Measurements from ENCODE around the gene APOA4. TPM values are rescaled to one million over a fixed set of nuclear protein-coding genes. Genes with fewer than 3 reads are reported as not detected.

APOA4 gene
- total and polyA plus RNA-seq, 4 donors, result 0.89 to 382 (median 131) TPM

DNA sequence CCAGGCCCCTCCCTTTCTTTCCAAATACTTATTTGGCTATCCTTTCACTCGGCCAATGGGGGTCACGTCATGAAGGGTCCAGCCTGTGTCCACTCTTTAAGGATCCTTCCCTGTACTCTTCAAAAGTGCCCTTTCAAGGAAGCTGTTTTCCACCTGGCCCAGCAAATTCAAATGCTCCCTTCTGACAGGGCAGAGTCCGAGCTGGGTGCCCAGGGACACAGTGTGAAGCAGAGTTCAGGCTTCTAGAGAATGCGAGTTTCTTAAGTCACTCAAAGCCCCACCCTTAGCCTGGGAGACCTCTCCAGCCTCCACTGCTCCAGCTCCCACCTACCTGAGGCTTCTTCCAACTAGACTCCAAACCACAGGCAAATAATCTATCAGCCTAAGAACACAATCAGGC, 19.8 kb upstream of the APOA4 start:
- Histone ChIP-seq H3K27me3 (ENCODE audit: control insufficient read depth in 4 of 4, insufficient read depth in 4 of 4, low read length in 3 of 4) (no peaks in the 10 kb centered on the region), H3K36me3 (ENCODE audit: control insufficient read depth in 4 of 4, insufficient read depth in 3 of 4, low read depth in 1 of 4, low read length in 3 of 4) (peaks cover 5 to 40% (median 22%) of the 10 kb centered on the region in 4 donors), H3K9me3 (ENCODE audit: control insufficient read depth in 4 of 4, low read length in 3 of 4) (no peaks in the 10 kb centered on the region), H3K27ac (ENCODE audit: low read depth in 1 of 2, low read length in 2 of 2) (no peak overlapping the region), H3K4me3 (ENCODE audit: low read depth in 1 of 3, low read length in 3 of 3) (no peak overlapping the region), H3K4me1 (ENCODE audit: control insufficient read depth in 4 of 4, insufficient read depth in 4 of 4, low read length in 3 of 4) (peaks cover 26 to 45% (median 38%) of the 10 kb centered on the region in 4 donors), H3K9ac (ENCODE audit: low read depth in 1 of 2, low read length in 2 of 2) (no peak overlapping the region)
- DNase-seq (ENCODE audit: low spot score), result no peak
- TF ChIP-seq HNF4A (conservative IDR thresholded peaks at IDR 0.05) (peak; percentile 10 to 43), RXRA (IDR thresholded peaks at IDR 0.05) (peak; percentile 6 to 13), SP1 (IDR thresholded peaks at IDR 0.05) (peak; percentile 33), FOXA1 (IDR thresholded peaks at IDR 0.05) (no peak), JUND (IDR thresholded peaks at IDR 0.05) (no peak), YY1 (IDR thresholded peaks at IDR 0.05) (no peak), GABPA (IDR thresholded peaks at IDR 0.05 in 1 of 2, conservative IDR thresholded peaks at IDR 0.05 in 1 of 2) (no peak)
- WGBS, result 47% methylated on average over 4 of the region's 4 CpGs

DNA sequence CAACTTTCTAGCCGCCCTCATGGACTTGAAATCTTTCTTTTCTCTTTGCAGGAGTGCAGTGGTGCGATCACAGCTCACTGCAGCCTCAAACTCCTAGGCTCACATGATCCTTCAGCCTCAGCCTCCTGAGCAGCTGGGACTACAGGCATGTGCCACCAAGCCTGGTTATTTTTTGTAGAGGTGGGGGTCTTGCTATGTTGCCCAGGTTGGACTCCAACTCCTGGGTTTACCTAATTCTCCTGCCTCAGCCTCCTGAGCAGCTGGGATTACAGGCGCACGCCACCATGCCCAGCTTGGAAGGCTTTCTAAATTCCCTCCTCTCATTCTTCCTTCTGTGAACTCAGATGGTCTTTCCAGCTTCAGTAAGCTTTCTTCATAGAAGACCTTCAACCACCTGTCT, 19.0 kb upstream of the APOA4 start:
- Histone ChIP-seq H3K9me3 (ENCODE audit: control insufficient read depth in 4 of 4, low read length in 3 of 4) (no peaks in the 10 kb centered on the region), H3K36me3 (ENCODE audit: control insufficient read depth in 4 of 4, insufficient read depth in 3 of 4, low read depth in 1 of 4, low read length in 3 of 4) (peaks cover 5 to 33% (median 19%) of the 10 kb centered on the region in 4 donors), H3K4me1 (ENCODE audit: control insufficient read depth in 4 of 4, insufficient read depth in 4 of 4, low read length in 3 of 4) (peaks cover 28 to 48% (median 38%) of the 10 kb centered on the region in 4 donors), H3K4me3 (ENCODE audit: low read depth in 1 of 3, low read length in 3 of 3) (no peak overlapping the region), H3K27me3 (ENCODE audit: control insufficient read depth in 4 of 4, insufficient read depth in 4 of 4, low read length in 3 of 4) (no peaks in the 10 kb centered on the region), H3K27ac (ENCODE audit: low read depth in 1 of 2, low read length in 2 of 2) (peak overlapping the region; percentile 40 to 54), H3K9ac (ENCODE audit: low read depth in 1 of 2, low read length in 2 of 2) (no peak overlapping the region)
- no peak for TF ChIP-seq EGR1 (IDR thresholded peaks at IDR 0.05; ENCODE audit: low read depth in 2 of 2)
- no peak for DNase-seq (ENCODE audit: low spot score)
- WGBS, result 97% methylated on average over 4 of the region's 4 CpGs

DNA sequence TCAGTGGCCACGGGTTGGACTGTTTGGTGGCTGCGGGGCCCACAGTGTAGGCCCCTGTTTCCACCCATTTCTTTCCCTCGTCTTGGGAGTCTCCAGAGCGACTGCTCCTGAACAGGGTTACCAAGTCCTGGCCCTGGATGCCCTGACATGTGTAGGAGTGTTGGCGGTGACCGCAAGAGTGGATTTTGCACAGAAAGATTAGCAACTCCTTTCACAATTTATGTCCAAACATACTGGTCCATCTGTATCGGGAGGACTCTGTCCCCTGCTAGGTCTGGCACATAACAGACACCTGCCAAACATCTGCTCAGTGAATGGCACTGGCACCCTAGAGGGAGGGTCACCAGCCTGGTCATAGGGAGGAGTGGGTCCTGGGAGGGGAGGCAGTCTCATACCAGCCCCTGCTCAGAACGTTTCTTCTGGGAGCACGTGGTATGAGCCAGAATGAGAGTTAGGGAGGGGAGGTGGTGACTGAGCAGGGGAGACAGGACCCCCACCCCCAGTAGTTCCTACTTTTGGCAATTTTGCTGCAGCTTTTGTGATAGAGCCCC, 17.7 kb upstream of the APOA4 start:
- H3K9ac ChIP-seq (ENCODE audit: low read depth in 1 of 2, low read length in 2 of 2), result peak overlapping the region in 1 of 2 donors; percentile 32
- no peaks in the 10 kb centered on the region for H3K27me3 ChIP-seq (ENCODE audit: control insufficient read depth in 4 of 4, insufficient read depth in 4 of 4, low read length in 3 of 4)
- no peak overlapping the region for H3K4me3 ChIP-seq (ENCODE audit: low read depth in 1 of 3, low read length in 3 of 3)
- H3K36me3 ChIP-seq (ENCODE audit: control insufficient read depth in 4 of 4, insufficient read depth in 3 of 4, low read depth in 1 of 4, low read length in 3 of 4), result peaks cover 3 to 20% (median 7%) of the 10 kb centered on the region in 4 donors
- peak overlapping the region; percentile 83 to 96 for H3K27ac ChIP-seq (ENCODE audit: low read depth in 1 of 2, low read length in 2 of 2)
- H3K4me1 ChIP-seq (ENCODE audit: control insufficient read depth in 4 of 4, insufficient read depth in 4 of 4, low read length in 3 of 4), result peaks cover 28 to 56% (median 44%) of the 10 kb centered on the region in 4 donors
- H3K9me3 ChIP-seq (ENCODE audit: control insufficient read depth in 4 of 4, low read length in 3 of 4), result no peaks in the 10 kb centered on the region
- DNase-seq (ENCODE audit: low spot score), result no peak
- 40% methylated on average over 9 of the region's 9 CpGs for WGBS
- TF ChIP-seq, protein P1, sequence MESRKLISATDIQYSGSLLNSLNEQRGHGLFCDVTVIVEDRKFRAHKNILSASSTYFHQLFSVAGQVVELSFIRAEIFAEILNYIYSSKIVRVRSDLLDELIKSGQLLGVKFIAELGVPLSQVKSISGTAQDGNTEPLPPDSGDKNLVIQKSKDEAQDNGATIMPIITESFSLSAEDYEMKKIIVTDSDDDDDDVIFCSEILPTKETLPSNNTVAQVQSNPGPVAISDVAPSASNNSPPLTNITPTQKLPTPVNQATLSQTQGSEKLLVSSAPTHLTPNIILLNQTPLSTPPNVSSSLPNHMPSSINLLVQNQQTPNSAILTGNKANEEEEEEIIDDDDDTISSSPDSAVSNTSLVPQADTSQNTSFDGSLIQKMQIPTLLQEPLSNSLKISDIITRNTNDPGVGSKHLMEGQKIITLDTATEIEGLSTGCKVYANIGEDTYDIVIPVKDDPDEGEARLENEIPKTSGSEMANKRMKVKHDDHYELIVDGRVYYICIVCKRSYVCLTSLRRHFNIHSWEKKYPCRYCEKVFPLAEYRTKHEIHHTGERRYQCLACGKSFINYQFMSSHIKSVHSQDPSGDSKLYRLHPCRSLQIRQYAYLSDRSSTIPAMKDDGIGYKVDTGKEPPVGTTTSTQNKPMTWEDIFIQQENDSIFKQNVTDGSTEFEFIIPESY (IDR thresholded peaks at IDR 0.05), result peak; percentile 62
- no peak for TF ChIP-seq YY1 (IDR thresholded peaks at IDR 0.05)
- peak; percentile 84 to 97 for TF ChIP-seq RXRA (IDR thresholded peaks at IDR 0.05)
- TF ChIP-seq NR2F2 (IDR thresholded peaks at IDR 0.05), result no peak
- no peak for TF ChIP-seq TAF1 (conservative IDR thresholded peaks at IDR 0.05)
- TF ChIP-seq HNF4A (conservative IDR thresholded peaks at IDR 0.05), result peak; percentile 92 to 96
- TF ChIP-seq SP1 (IDR thresholded peaks at IDR 0.05), result peak; percentile 86
- TF ChIP-seq GABPA (IDR thresholded peaks at IDR 0.05 in 1 of 2, conservative IDR thresholded peaks at IDR 0.05 in 1 of 2), result no peak
- TF ChIP-seq EGR1 (IDR thresholded peaks at IDR 0.05; ENCODE audit: low read depth in 2 of 2), result peak in 1 of 2 donors; percentile 42
- peak; percentile 25 for TF ChIP-seq FOXA2 (IDR thresholded peaks at IDR 0.05)
- TF ChIP-seq, protein P2, sequence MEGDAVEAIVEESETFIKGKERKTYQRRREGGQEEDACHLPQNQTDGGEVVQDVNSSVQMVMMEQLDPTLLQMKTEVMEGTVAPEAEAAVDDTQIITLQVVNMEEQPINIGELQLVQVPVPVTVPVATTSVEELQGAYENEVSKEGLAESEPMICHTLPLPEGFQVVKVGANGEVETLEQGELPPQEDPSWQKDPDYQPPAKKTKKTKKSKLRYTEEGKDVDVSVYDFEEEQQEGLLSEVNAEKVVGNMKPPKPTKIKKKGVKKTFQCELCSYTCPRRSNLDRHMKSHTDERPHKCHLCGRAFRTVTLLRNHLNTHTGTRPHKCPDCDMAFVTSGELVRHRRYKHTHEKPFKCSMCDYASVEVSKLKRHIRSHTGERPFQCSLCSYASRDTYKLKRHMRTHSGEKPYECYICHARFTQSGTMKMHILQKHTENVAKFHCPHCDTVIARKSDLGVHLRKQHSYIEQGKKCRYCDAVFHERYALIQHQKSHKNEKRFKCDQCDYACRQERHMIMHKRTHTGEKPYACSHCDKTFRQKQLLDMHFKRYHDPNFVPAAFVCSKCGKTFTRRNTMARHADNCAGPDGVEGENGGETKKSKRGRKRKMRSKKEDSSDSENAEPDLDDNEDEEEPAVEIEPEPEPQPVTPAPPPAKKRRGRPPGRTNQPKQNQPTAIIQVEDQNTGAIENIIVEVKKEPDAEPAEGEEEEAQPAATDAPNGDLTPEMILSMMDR (IDR thresholded peaks at IDR 0.05; ENCODE audit: low read depth, low read length, missing input control), result no peak
- peak; percentile 82 for TF ChIP-seq HNF4G (IDR thresholded peaks at IDR 0.05)
- TF ChIP-seq, protein P3, sequence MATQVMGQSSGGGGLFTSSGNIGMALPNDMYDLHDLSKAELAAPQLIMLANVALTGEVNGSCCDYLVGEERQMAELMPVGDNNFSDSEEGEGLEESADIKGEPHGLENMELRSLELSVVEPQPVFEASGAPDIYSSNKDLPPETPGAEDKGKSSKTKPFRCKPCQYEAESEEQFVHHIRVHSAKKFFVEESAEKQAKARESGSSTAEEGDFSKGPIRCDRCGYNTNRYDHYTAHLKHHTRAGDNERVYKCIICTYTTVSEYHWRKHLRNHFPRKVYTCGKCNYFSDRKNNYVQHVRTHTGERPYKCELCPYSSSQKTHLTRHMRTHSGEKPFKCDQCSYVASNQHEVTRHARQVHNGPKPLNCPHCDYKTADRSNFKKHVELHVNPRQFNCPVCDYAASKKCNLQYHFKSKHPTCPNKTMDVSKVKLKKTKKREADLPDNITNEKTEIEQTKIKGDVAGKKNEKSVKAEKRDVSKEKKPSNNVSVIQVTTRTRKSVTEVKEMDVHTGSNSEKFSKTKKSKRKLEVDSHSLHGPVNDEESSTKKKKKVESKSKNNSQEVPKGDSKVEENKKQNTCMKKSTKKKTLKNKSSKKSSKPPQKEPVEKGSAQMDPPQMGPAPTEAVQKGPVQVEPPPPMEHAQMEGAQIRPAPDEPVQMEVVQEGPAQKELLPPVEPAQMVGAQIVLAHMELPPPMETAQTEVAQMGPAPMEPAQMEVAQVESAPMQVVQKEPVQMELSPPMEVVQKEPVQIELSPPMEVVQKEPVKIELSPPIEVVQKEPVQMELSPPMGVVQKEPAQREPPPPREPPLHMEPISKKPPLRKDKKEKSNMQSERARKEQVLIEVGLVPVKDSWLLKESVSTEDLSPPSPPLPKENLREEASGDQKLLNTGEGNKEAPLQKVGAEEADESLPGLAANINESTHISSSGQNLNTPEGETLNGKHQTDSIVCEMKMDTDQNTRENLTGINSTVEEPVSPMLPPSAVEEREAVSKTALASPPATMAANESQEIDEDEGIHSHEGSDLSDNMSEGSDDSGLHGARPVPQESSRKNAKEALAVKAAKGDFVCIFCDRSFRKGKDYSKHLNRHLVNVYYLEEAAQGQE (IDR thresholded peaks at IDR 0.05), result peak; percentile 31
- peak in 1 of 2 donors; percentile 43 for TF ChIP-seq RAD21 (IDR thresholded peaks at IDR 0.05)
- TF ChIP-seq, protein P4, sequence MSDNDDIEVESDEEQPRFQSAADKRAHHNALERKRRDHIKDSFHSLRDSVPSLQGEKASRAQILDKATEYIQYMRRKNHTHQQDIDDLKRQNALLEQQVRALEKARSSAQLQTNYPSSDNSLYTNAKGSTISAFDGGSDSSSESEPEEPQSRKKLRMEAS (IDR thresholded peaks at IDR 0.05), result peak; percentile 75
- no peak for TF ChIP-seq FOXA1 (IDR thresholded peaks at IDR 0.05)
- TF ChIP-seq, protein P5, sequence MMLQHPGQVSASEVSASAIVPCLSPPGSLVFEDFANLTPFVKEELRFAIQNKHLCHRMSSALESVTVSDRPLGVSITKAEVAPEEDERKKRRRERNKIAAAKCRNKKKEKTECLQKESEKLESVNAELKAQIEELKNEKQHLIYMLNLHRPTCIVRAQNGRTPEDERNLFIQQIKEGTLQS (IDR thresholded peaks at IDR 0.05), result no peak
- TF ChIP-seq JUND (IDR thresholded peaks at IDR 0.05), result peak; percentile 58 to 76
